ENCODE data around the gene MRPS33.

DNA sequence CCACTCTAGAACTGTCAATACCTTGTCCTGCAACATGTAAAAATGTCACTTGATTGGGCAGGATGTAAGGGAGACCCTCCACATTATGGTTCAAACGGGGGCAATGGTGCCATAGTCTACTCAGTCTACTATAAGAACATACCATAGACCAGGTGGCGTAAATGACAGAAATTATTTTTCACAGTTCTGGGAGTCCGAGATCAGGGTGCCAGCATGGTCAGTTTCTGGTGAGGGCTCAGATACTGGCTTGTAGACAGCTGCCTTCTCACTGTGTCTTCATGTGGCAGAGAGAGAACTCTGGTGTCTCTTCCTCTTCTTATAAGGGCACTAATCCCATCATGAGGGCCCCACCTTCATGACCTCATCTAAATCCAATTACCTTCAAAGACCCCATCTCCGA, 40.4 kb upstream of the MRPS33 start:
- TF ChIP-seq POLR2A (IDR thresholded peaks at IDR 0.05) (no peak), POLR2AphosphoS5 (IDR thresholded peaks at IDR 0.05) (no peak)
